Neural cell (in vitro differentiated cells): ENCODE data around the gene ISLR2. TPM values are rescaled to one million over a fixed set of nuclear protein-coding genes. Genes with fewer than 3 reads are reported as not detected.

ENCODE experiments used
- H2AFZ ChIP-seq: fragments of 200-600, 300-800 bp; sonication (generic), shearing (Covaris generic); 2 replicates; pipeline ENCODE4 v1.6.0; 2014; ENCODE audit warnings: low read depth, mild to moderate bottlenecking, antibody characterized with exemption, low read length, moderate library complexity
- H3F3A ChIP-seq: fragments of 200-600 bp; shearing (Covaris generic); 2 replicates; pipeline ENCODE4 v1.6.1; 2016; ENCODE audit warnings: mild to moderate bottlenecking, moderate library complexity, mixed read lengths, antibody characterized with exemption, low read length; ENCODE audit not compliant: insufficient read depth, poor library complexity, severe bottlenecking
- H3K27ac ChIP-seq: fragments of 200-600, 300-800 bp; sonication (generic), shearing (Covaris generic); 2 replicates; pipeline ENCODE4 v1.5.1; 2014; ENCODE audit warnings: mild to moderate bottlenecking, low read length, moderate library complexity
- H3K27me3 ChIP-seq: fragments of 300-800, 200-600 bp; sonication (generic), shearing (Covaris generic); 2 replicates; pipeline ENCODE4 v1.6.0; 2014; ENCODE audit warnings: mild to moderate bottlenecking, low read depth, low read length, moderate library complexity; ENCODE audit not compliant: insufficient read depth
- H3K36me3 ChIP-seq: fragments of 300-800, 200-600 bp; sonication (generic), shearing (Covaris generic); 2 replicates; pipeline ENCODE4 v1.5.1; 2014; ENCODE audit warnings: mild to moderate bottlenecking, antibody characterized with exemption, low read length, moderate library complexity; ENCODE audit not compliant: insufficient read depth
- H3K4me2 ChIP-seq: fragments of 300-800, 200-600 bp; sonication (generic), shearing (Covaris generic); 2 replicates; pipeline ENCODE4 v1.6.0; 2014; ENCODE audit warnings: mild to moderate bottlenecking, low read length
- H3K4me3 ChIP-seq: fragments of 300-800, 200-600 bp; sonication (generic), shearing (Covaris generic); 2 replicates; pipeline ENCODE4 v1.5.1; 2014; ENCODE audit warnings: mild to moderate bottlenecking, low read length, moderate library complexity
- H3K79me2 ChIP-seq: fragments of 200-600 bp; shearing (Covaris generic); replicated peaks from 2 replicates; pipeline ENCODE4 v1.6.0; 2014; ENCODE audit warnings: mild to moderate bottlenecking, low read length, moderate library complexity; ENCODE audit not compliant: insufficient read depth
- H3K9ac ChIP-seq: fragments of 300-800, 200-600 bp; sonication (generic), shearing (Covaris generic); 2 replicates; pipeline ENCODE4 v1.6.1; 2016; ENCODE audit warnings: mild to moderate bottlenecking, low read length, mixed read lengths
- H3K9me2 ChIP-seq: fragments of 200-600 bp; shearing (Covaris generic); 2 replicates; pipeline ENCODE4 v1.6.1; 2016; ENCODE audit warnings: mild to moderate bottlenecking, low read length, mixed read lengths; ENCODE audit not compliant: insufficient read depth
- H3K9me3 ChIP-seq: fragments of 200-600, 300-800 bp; sonication (generic), shearing (Covaris generic); 2 replicates; pipeline ENCODE4 v1.6.1; 2016; ENCODE audit warnings: mild to moderate bottlenecking, mixed run types, low read length, moderate library complexity, mixed read lengths
- H4K20me1 ChIP-seq: fragments of 200-600 bp; shearing (Covaris generic); 2 replicates; pipeline ENCODE4 v1.6.1; 2016; ENCODE audit warnings: mild to moderate bottlenecking, mixed run types; ENCODE audit not compliant: insufficient read depth
- EP300 ChIP-seq: fragments of 450-650 bp; conservative IDR thresholded peaks from 2 replicates; pipeline ENCODE4 v1.6.1; 2014; ENCODE audit warnings: antibody characterized with exemption, mild to moderate bottlenecking, moderate library complexity; ENCODE audit not compliant: poor library complexity, severe bottlenecking
- EZH2 ChIP-seq: fragments of 200-600, 300-800 bp; shearing (Covaris generic), sonication (generic); IDR thresholded peaks from 2 replicates; pipeline ENCODE4 v1.6.1; 2014; ENCODE audit warnings: antibody characterized with exemption, low read length, borderline replicate concordance, mild to moderate bottlenecking; ENCODE audit not compliant: insufficient read depth, poor library complexity, severe bottlenecking
- MXI1 ChIP-seq: fragments of 450-650 bp; conservative IDR thresholded peaks from 2 replicates; pipeline ENCODE4 v1.6.1; 2014; ENCODE audit warnings: antibody characterized with exemption, mild to moderate bottlenecking; ENCODE audit not compliant: poor library complexity, severe bottlenecking
- POLR2AphosphoS5 ChIP-seq: IDR thresholded peaks from 2 replicates; pipeline ENCODE4 v1.6.1; 2012
- RAD21 ChIP-seq: fragments of 450-650 bp; conservative IDR thresholded peaks from 2 replicates; pipeline ENCODE4 v1.6.1; 2014; ENCODE audit warnings: antibody characterized with exemption, mild to moderate bottlenecking, moderate library complexity
- SMC3 ChIP-seq: fragments of 450-650 bp; conservative IDR thresholded peaks from 2 replicates; pipeline ENCODE4 v1.6.1; 2014; ENCODE audit warnings: antibody characterized with exemption, mild to moderate bottlenecking, moderate library complexity; ENCODE audit not compliant: poor library complexity
- TAF1 ChIP-seq: IDR thresholded peaks from 2 replicates; pipeline ENCODE4 v1.6.1; 2012; ENCODE audit warnings: low read depth
- polyA plus RNA-seq: library from polyadenylated mRNA; depleted of rRNA; stranded (reverse); fragments of >200 nt; gene quantifications from 2 replicates; pipeline ENCODE4 v1.2.3, GENCODE V29; 2014
- TF ChIP-seq, protein P1 (sequence below): IDR thresholded peaks from 2 replicates; pipeline ENCODE4 v1.6.1; 2012; ENCODE audit warnings: borderline replicate concordance
- TF ChIP-seq, protein P2 (sequence below): fragments of 450-650 bp; IDR thresholded peaks from 2 replicates; pipeline ENCODE4 v1.5.1; 2014; ENCODE audit warnings: antibody characterized with exemption, mild to moderate bottlenecking, moderate library complexity; ENCODE audit not compliant: poor library complexity, severe bottlenecking

ISLR2 gene
- polyA plus RNA-seq, 1 donor from 2014 or later: 301 TPM

DNA sequence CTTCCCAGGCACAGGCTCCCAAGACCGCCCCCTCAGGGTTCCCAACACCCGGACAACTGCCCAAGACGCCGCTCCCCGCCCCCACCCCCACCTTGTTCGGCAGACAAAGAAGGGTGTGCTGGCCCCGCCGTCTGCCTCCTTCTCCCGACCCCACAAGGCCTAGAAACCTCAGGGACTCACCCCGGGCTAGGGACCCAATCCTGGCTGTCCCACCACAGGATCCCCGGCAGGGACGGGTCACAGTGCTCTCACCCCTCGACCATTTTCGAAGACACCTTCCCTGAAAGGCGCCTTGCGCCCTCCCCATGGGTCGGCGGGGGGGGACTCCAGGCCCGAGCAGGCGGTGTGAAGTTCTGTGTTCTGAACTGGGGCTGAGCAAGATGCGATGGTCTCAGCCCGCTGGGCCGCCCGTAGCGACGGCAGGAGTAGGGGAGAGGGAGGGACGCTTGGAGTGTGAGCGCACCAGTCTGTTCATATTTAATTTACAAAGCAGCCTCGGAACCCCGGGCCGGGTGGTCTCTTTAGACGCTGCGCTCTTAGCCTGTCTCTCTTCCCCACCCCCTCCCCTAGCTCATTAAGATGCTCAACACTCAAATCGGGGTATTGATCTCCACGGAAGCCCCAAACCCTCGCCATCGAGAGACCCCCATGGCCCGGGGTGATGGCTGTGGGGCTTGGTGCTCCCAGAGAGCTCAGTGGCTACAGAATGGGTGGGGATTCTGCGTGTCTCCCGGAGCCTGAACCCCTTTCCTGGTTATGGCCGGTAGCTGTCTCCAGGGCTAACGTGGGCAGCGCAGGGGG lies 1.4 kb upstream of the ISLR2 start:
- Histone ChIP-seq H3K36me3 (peaks cover 19% of the 10 kb centered on the region), H2AFZ (no peak overlapping the region), H3K9ac (peak overlapping the region; percentile 100), H3K9me3 (peaks cover 19% of the 10 kb centered on the region), H4K20me1 (no peaks in the 10 kb centered on the region), H3K9me2 (no peaks in the 10 kb centered on the region), H3K27me3 (no peaks in the 10 kb centered on the region), H3K27ac (peak overlapping the region; percentile 100), H3K79me2 (peaks cover 74% of the 10 kb centered on the region), H3K4me2 (peak overlapping the region; percentile 100), H3F3A (peaks cover 13% of the 10 kb centered on the region), H3K4me3 (peak overlapping the region; percentile 95)
- TF ChIP-seq, protein P1, sequence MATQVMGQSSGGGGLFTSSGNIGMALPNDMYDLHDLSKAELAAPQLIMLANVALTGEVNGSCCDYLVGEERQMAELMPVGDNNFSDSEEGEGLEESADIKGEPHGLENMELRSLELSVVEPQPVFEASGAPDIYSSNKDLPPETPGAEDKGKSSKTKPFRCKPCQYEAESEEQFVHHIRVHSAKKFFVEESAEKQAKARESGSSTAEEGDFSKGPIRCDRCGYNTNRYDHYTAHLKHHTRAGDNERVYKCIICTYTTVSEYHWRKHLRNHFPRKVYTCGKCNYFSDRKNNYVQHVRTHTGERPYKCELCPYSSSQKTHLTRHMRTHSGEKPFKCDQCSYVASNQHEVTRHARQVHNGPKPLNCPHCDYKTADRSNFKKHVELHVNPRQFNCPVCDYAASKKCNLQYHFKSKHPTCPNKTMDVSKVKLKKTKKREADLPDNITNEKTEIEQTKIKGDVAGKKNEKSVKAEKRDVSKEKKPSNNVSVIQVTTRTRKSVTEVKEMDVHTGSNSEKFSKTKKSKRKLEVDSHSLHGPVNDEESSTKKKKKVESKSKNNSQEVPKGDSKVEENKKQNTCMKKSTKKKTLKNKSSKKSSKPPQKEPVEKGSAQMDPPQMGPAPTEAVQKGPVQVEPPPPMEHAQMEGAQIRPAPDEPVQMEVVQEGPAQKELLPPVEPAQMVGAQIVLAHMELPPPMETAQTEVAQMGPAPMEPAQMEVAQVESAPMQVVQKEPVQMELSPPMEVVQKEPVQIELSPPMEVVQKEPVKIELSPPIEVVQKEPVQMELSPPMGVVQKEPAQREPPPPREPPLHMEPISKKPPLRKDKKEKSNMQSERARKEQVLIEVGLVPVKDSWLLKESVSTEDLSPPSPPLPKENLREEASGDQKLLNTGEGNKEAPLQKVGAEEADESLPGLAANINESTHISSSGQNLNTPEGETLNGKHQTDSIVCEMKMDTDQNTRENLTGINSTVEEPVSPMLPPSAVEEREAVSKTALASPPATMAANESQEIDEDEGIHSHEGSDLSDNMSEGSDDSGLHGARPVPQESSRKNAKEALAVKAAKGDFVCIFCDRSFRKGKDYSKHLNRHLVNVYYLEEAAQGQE: peak; percentile 65
- TF ChIP-seq, protein P2, sequence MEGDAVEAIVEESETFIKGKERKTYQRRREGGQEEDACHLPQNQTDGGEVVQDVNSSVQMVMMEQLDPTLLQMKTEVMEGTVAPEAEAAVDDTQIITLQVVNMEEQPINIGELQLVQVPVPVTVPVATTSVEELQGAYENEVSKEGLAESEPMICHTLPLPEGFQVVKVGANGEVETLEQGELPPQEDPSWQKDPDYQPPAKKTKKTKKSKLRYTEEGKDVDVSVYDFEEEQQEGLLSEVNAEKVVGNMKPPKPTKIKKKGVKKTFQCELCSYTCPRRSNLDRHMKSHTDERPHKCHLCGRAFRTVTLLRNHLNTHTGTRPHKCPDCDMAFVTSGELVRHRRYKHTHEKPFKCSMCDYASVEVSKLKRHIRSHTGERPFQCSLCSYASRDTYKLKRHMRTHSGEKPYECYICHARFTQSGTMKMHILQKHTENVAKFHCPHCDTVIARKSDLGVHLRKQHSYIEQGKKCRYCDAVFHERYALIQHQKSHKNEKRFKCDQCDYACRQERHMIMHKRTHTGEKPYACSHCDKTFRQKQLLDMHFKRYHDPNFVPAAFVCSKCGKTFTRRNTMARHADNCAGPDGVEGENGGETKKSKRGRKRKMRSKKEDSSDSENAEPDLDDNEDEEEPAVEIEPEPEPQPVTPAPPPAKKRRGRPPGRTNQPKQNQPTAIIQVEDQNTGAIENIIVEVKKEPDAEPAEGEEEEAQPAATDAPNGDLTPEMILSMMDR: no peak
- TF ChIP-seq RAD21 (no peak), MXI1 (no peak), POLR2AphosphoS5 (peak; percentile 53), EZH2 (no peak), SMC3 (peak; percentile 20), EP300 (no peak), TAF1 (no peak)

DNA sequence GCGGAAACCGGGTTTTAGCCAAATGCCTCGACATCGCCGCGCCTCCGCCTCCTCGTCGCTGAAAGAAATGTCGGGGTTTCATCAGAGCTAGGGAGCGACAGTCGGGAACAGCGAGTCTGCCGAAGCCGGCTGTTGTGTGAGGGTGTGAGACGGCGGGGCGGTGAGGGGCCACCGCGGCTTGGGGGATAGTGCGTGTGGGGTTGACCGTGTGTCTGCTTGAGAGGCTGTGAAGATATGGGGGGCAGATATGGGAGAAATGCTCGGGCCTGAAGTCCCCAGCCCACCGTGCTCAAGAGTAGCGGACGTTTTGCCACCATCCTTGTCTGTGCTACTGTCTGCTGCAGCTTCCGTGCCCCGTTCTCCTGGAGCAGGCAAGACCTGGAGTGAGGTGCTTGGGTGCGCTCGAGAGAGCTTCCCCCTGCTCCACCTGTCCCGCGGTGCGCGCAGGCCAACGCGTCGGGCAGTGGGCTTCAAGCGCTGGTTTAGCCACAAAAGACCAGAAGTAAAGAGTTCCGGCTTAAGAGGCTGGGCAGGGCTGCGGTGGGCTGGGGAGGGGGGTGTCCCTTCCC lies 716 bp upstream of the ISLR2 start:
- Histone ChIP-seq H3K9ac (peak overlapping the region; percentile 100), H3K36me3 (peaks cover 25% of the 10 kb centered on the region), H3K27ac (peak overlapping the region; percentile 100), H2AFZ (no peak overlapping the region), H3K27me3 (no peaks in the 10 kb centered on the region), H3F3A (peaks cover 13% of the 10 kb centered on the region), H3K79me2 (peaks cover 80% of the 10 kb centered on the region), H4K20me1 (no peaks in the 10 kb centered on the region), H3K9me2 (no peaks in the 10 kb centered on the region), H3K9me3 (peaks cover 25% of the 10 kb centered on the region), H3K4me2 (peak overlapping the region; percentile 100), H3K4me3 (peak overlapping the region; percentile 95)
- TF ChIP-seq, protein P1: peak; percentile 55
- TF ChIP-seq POLR2AphosphoS5: peak; percentile 56
- peak; percentile 45 for TF ChIP-seq TAF1
- no peak for TF ChIP-seq MXI1
- peak; percentile 5 for TF ChIP-seq EP300
- TF ChIP-seq, protein P2: no peak
